K562 (cell line): Measurements from ENCODE around the gene LRP2. TPM values are rescaled to one million over a fixed set of nuclear protein-coding genes. Genes with fewer than 3 reads are reported as not detected.

Experiments
- CTBP1 ChIP-seq: fragments of 450-650 bp; IDR thresholded peaks from 2 replicates; pipeline ENCODE4 v1.6.1; 2016; ENCODE audit warnings: borderline replicate concordance
- HNRNPUL1 ChIP-seq: fragments of 200-400 bp; formaldehyde crosslinking; IDR thresholded peaks from 2 replicates; pipeline ENCODE4 v1.6.1; 2017; ENCODE audit warnings: low read length
- MTA3 ChIP-seq: fragments of 450-650 bp; formaldehyde crosslinking; IDR thresholded peaks from 2 replicates; pipeline ENCODE4 v1.6.1; 2017; ENCODE audit warnings: mild to moderate bottlenecking, borderline replicate concordance
- POU5F1 ChIP-seq: fragments of 150-350 bp; IDR thresholded peaks from 2 replicates; pipeline ENCODE4 v1.6.1; 2014; ENCODE audit warnings: borderline replicate concordance, low read length, low read depth, mild to moderate bottlenecking; ENCODE audit not compliant: partially characterized antibody
- PTRF ChIP-seq: fragments of 450-650 bp; IDR thresholded peaks from 2 replicates; pipeline ENCODE4 v1.6.1; 2016; ENCODE audit warnings: mild to moderate bottlenecking, missing genetic modification characterization, missing compliant biosample characterization
- PURB ChIP-seq: sonication (generic); formaldehyde crosslinking; IDR thresholded peaks from 2 replicates; pipeline ENCODE4 v1.9.0; 2021; ENCODE audit warnings: low read depth, mild to moderate bottlenecking, missing genetic modification reagents
- RBFOX2 ChIP-seq: fragments of 200-400 bp; formaldehyde crosslinking; IDR thresholded peaks from 2 replicates; pipeline ENCODE4 v1.6.1; 2017; ENCODE audit warnings: low read depth, mild to moderate bottlenecking, low read length, moderate library complexity
- SOX6 ChIP-seq: fragments of 450-650 bp; IDR thresholded peaks from 2 replicates; pipeline ENCODE4 v1.6.1; 2014; ENCODE audit warnings: mild to moderate bottlenecking
- TCFL5 ChIP-seq: fragments of 250-450 bp; sonication (Bioruptor Pico); conservative IDR thresholded peaks from 2 replicates; pipeline ENCODE4 v1.6.1; 2021; ENCODE audit warnings: mild to moderate bottlenecking, moderate library complexity, matching md5 sums
- ZNF217 ChIP-seq: sonication (generic); formaldehyde crosslinking; IDR thresholded peaks from 2 replicates; pipeline ENCODE4 v1.8.0; 2022; ENCODE audit warnings: mild to moderate bottlenecking, missing genetic modification reagents
- polyA plus RNA-seq, 8 experiments: library from polyadenylated mRNA; depleted of rRNA in 4 of 8; stranded (reverse) in 5 of 8; unstranded in 3 of 8; fragments of >200 nt; fragmentation: Nextera tagmentation in 2 of 8; fragmentation: Illumina TruSeq in 1 of 8; extraction: Ambion mirVana in 2 of 8; extraction: Trizol in 1 of 8; gene quantifications; 2 replicates each; pipeline versions ENCODE4 v1.2.1 to v1.2.3, GENCODE V29; 2011 to 2014; ENCODE audit warnings: inconsistent platforms in 1 of 8, missing spikeins in 1 of 8
- total RNA-seq, 7 experiments: library from RNA; depleted of rRNA in 6 of 7; stranded (reverse); fragments of >200 nt in 6 of 7; fragmentation: Illumina TruSeq in 2 of 7; extraction: Trizol in 2 of 7; gene quantifications; 2 replicates each; pipeline versions ENCODE4 v1.2.1 to v1.2.3, GENCODE V29; 2011 to 2021; ENCODE audit warnings: low replicate concordance in 1 of 7
- TF ChIP-seq, protein P1 (sequence below), 2 experiments: fragments of 450-650 bp in 1 of 2; sonication (generic) in 1 of 2; formaldehyde crosslinking in 1 of 2; IDR thresholded peaks; 2 replicates each; pipeline versions ENCODE4 v1.7.1 to v1.9.0; 2016 to 2022; ENCODE audit warnings: inconsistent platforms in 1 of 2, mild to moderate bottlenecking in 1 of 2, missing genetic modification reagents in 1 of 2
- TF ChIP-seq, protein P2 (sequence below): fragments of 150-350 bp; conservative IDR thresholded peaks from 2 replicates; pipeline ENCODE4 v1.6.1; 2014; ENCODE audit warnings: low read length

LRP2 gene
- total and polyA plus RNA-seq, 9 of the 15 experiments (the other 6 are each of a cell fraction or from before 2014, with no cell fraction given) = 0.04 to 0.18 (median 0.11) TPM; not detected in 1

DNA sequence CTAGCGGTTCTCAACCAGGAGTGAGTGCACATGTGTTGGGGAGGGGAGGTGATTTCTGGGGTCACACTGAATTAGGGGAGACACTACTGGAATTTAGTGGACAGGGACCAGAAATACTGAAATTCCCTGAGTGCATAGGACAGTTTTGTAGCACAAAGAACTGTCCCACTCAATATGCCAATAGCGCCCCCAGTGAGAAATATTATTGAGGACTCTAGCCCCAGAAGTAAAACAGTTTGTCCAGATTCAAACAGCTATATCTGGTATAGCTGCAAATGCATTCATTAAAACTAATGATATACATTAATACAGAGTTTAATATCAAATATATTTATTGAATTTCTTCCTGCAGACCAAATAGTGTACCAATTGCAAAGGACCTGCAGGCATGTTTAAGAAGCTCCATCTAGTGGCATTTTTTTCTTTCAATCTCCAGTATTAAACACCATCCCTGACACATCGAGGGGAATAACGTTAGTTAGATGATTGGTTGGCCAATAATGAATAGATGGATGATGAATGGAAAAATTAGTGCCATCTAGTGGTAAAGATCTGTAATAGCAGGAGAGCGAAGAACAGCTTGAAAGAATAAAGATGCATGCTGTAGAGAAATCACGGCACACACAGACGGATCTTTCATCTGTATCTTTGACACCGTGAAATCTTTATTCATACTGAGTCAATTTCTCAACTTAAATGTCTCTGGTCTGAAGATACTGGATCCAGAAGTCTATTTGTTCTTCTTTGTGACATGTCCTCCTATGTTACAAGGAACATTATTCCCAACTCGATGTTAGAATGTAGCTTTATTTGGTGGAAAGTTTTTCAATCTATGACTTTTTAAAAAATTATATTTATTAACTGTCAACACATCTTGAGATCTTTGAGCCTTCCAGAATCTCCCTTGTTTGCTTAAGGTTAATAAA lies 230.5 kb downstream of the LRP2 start (continued):
- no peak for TF ChIP-seq SOX6
- TF ChIP-seq, protein P1, sequence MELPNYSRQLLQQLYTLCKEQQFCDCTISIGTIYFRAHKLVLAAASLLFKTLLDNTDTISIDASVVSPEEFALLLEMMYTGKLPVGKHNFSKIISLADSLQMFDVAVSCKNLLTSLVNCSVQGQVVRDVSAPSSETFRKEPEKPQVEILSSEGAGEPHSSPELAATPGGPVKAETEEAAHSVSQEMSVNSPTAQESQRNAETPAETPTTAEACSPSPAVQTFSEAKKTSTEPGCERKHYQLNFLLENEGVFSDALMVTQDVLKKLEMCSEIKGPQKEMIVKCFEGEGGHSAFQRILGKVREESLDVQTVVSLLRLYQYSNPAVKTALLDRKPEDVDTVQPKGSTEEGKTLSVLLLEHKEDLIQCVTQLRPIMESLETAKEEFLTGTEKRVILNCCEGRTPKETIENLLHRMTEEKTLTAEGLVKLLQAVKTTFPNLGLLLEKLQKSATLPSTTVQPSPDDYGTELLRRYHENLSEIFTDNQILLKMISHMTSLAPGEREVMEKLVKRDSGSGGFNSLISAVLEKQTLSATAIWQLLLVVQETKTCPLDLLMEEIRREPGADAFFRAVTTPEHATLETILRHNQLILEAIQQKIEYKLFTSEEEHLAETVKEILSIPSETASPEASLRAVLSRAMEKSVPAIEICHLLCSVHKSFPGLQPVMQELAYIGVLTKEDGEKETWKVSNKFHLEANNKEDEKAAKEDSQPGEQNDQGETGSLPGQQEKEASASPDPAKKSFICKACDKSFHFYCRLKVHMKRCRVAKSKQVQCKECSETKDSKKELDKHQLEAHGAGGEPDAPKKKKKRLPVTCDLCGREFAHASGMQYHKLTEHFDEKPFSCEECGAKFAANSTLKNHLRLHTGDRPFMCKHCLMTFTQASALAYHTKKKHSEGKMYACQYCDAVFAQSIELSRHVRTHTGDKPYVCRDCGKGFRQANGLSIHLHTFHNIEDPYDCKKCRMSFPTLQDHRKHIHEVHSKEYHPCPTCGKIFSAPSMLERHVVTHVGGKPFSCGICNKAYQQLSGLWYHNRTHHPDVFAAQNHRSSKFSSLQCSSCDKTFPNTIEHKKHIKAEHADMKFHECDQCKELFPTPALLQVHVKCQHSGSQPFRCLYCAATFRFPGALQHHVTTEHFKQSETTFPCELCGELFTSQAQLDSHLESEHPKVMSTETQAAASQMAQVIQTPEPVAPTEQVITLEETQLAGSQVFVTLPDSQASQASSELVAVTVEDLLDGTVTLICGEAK (IDR thresholded peaks at IDR 0.05) = no peak
- TF ChIP-seq, protein P1 (CRISPR knock-in tag; IDR thresholded peaks at IDR 0.05) = no peak
- no peak for TF ChIP-seq ZNF217 (CRISPR knock-in tag)
- TF ChIP-seq, protein P2, sequence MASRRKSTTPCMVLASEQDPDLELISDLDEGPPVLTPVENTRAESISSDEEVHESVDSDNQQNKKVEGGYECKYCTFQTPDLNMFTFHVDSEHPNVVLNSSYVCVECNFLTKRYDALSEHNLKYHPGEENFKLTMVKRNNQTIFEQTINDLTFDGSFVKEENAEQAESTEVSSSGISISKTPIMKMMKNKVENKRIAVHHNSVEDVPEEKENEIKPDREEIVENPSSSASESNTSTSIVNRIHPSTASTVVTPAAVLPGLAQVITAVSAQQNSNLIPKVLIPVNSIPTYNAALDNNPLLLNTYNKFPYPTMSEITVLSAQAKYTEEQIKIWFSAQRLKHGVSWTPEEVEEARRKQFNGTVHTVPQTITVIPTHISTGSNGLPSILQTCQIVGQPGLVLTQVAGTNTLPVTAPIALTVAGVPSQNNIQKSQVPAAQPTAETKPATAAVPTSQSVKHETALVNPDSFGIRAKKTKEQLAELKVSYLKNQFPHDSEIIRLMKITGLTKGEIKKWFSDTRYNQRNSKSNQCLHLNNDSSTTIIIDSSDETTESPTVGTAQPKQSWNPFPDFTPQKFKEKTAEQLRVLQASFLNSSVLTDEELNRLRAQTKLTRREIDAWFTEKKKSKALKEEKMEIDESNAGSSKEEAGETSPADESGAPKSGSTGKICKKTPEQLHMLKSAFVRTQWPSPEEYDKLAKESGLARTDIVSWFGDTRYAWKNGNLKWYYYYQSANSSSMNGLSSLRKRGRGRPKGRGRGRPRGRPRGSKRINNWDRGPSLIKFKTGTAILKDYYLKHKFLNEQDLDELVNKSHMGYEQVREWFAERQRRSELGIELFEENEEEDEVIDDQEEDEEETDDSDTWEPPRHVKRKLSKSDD = no peak
- no peak for TF ChIP-seq POU5F1
- TF ChIP-seq PTRF (tag) = no peak
- TF ChIP-seq CTBP1 = no peak; the same call in 1 of the 2 replicates
- no peak; the same call in 1 of the 2 replicates for TF ChIP-seq MTA3
- TF ChIP-seq RBFOX2 = no peak
- no peak for TF ChIP-seq HNRNPUL1
- TF ChIP-seq TCFL5 = no peak
- TF ChIP-seq PURB (CRISPR knock-in tag) = no peak
